Activated B cell treated with CpG ODN at 0.5 μM for 24 hours (primary cell): ENCODE data around the gene CD48. TPM values are rescaled to one million over a fixed set of nuclear protein-coding genes. Genes with fewer than 3 reads are reported as not detected.

ENCODE experiments used
- ATAC-seq: fragments of 200-7000 bp; cut with Tn5 transposase; one replicate; pipeline ENCODE4 v1.10.0; 2021; ENCODE audit warnings: low read depth, mild to moderate bottlenecking, moderate library complexity
- CTCF ChIA-PET: fragments of 350-600 bp; sonication (Branson Sonifier 250); formaldehyde crosslinking; loops from one replicate; lab custom pipeline; 2021; ENCODE audit warnings: antibody characterized with exemption; lab: Charles Lee
- POLR2A ChIA-PET: fragments of 350-600 bp; sonication (Branson Sonifier 250); formaldehyde crosslinking; loops from one replicate; lab custom pipeline; 2021; ENCODE audit warnings: antibody characterized with exemption; lab: Charles Lee
- DNase-seq: peaks from one replicate; pipeline ENCODE4 v3.0.0; 2022
- H3K27ac Mint-ChIP-seq: one replicate; pipeline ENCODE4 v1.8.0; 2020; ENCODE audit warnings: mixed read lengths
- H3K27me3 Mint-ChIP-seq: one replicate; pipeline ENCODE4 v1.8.0; 2021; ENCODE audit warnings: mixed read lengths
- H3K36me3 Mint-ChIP-seq: one replicate; pipeline ENCODE4 v1.8.0; 2021; ENCODE audit warnings: low read depth, mixed read lengths
- H3K4me1 Mint-ChIP-seq: one replicate; pipeline ENCODE4 v1.8.0; 2021; ENCODE audit warnings: mixed read lengths
- H3K4me3 Mint-ChIP-seq: one replicate; pipeline ENCODE4 v1.8.0; 2020; ENCODE audit warnings: mild to moderate bottlenecking, mixed read lengths
- H3K9me3 Mint-ChIP-seq: one replicate; pipeline ENCODE4 v1.8.0; 2020; ENCODE audit warnings: mixed read lengths
- CTCF ChIP-seq: fragments of 200-600 bp; IDR thresholded peaks from one replicate; pipeline ENCODE4 v1.8.0; 2022; ENCODE audit warnings: antibody characterized with exemption, mild to moderate bottlenecking
- intact Hi-C: fragments of 100-400 bp; cut with micrococcal nuclease; formaldehyde crosslinking; loops from one replicate; pipeline ENCODE4 v1.15.1; 2024
- total RNA-seq: library from RNA; stranded (reverse); gene quantifications from 2 replicates; pipeline ENCODE4 v1.2.3, GENCODE V29; 2022

The CD48 gene
- total RNA-seq, 1 donor from 2014 or later, result 200 TPM

DNA sequence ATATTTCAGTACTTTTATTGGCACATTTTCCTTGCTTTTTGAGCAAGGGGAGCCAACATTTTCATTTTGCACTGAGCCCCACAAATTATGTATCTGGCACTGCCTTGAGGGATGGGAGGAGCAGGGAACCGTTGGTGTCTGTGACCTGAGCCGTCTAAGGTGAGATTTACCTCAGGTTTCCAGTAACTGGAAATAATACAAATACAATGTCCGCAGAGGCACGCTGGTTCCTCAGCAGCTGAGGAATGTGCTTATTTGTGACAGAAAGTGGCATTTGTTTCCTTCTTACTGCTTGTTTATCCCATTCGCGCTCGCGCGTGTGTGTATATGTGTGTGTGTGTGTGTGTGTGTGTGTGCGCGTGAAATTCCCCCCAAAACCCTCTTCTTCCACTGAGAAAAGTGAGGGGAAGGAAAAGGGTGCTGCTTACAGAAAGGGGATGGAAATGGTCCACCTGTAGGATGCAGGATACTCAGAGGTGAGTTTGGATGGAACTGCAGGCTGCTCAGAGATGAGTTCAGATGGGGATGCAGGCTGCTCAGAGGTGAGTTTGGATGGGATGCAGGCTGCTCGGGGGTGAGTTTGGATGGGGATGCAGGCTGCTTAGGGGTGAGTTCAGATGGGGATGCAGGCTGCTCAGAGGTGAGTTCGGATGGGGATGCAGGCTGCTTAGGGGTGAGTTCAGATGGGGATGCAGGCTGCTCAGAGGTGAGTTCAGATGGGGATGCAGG is 34.6 kb downstream of the CD48 start:
- ChIA-PET CTCF (interaction anchor here (0.7 to 1.0 kb wide), 2 partner anchors 17 to 30 kb away, joined by 3 read pairs; no protein-coding TSS in a partner anchor), POLR2A (interaction anchor here (0.6 kb wide), 1 partner anchor 36 kb away, joined by 3 read pairs; no protein-coding TSS in a partner anchor)
- Mint-ChIP-seq H3K4me1 (peaks cover 16% of the 10 kb centered on the region), H3K27ac (no peak overlapping the region), H3K36me3 (peaks cover 57% of the 10 kb centered on the region), H3K4me3 (no peak overlapping the region), H3K9me3 (no peaks in the 10 kb centered on the region), H3K27me3 (no peaks in the 10 kb centered on the region)
- DNase-seq (no peak), ATAC-seq (no peak)
- intact Hi-C loops, result loop anchor here (5.0 kb wide), 2 partner anchors 35 kb away; partner anchors contain the start of gene CD48
- TF ChIP-seq CTCF, result no peak

DNA sequence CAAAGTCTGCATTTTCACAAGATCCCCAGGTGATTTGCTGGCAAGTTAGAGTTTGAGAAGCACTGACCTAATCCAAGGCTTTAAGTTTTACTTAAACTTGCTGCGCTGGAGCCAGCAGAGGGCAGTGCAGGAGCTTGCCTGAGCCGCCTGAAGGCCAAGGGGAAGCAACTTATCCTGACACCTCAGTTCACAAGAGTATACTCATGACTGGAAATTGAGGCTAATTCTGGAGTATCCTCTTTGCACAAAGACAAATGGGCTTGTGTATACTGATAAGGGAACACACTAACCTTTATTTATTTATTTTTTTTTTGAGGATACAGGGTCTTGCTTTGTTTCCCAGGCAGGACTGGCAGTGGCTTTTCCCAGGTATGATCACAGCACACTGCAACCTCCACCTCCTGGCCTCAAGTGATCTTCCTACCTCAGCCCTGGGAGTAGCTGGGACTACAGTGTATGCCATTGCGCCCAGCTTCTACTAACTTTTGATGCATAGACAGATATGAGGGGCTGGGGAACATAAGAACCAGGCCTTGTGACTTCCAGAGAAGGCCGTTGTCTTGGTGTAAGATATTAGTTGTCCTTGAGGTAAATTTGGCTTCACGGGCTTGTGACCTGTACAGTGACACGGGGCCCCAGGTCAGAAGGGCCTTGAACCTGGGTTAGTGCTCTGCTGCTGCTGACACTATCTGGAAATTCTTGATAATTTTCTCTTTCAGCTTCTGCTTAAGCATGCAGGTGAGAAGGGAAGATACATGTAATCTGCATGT is 35.8 kb downstream of the CD48 start:
- ChIA-PET CTCF (interaction anchor here (0.6 to 5.1 kb wide), 26 partner anchors 8 to 384 kb away, joined by 3 to 60 read pairs (median 5); partner anchors contain the start of genes CD48 and SLAMF1), POLR2A (interaction anchor here (0.7 to 5.6 kb wide), 13 partner anchors 11 to 369 kb away, joined by 3 to 60 read pairs (median 4); partner anchors contain the start of gene SLAMF1)
- peak; percentile 57 for TF ChIP-seq CTCF
- peaks cover 14% of the 10 kb centered on the region for H3K4me1 Mint-ChIP-seq
- intact Hi-C loops, result loop anchor here (1.0 to 5.0 kb wide), 7 partner anchors 12 to 278 kb away; partner anchors contain the start of genes CD48 and ITLN2
- peaks cover 48% of the 10 kb centered on the region for H3K36me3 Mint-ChIP-seq
- DNase-seq, result peak; percentile 60
- no peaks in the 10 kb centered on the region for H3K9me3 Mint-ChIP-seq
- peak; percentile 81 for ATAC-seq
- peak overlapping the region; percentile 44 for H3K4me3 Mint-ChIP-seq
- peak overlapping the region; percentile 61 for H3K27ac Mint-ChIP-seq
- H3K27me3 Mint-ChIP-seq, result no peaks in the 10 kb centered on the region

- CTCF ChIA-PET, result interaction anchor here (0.8 to 5.1 kb wide), 21 partner anchors 8 to 280 kb away, joined by 3 to 60 read pairs (median 6); partner anchors contain the start of genes ITLN2 and SLAMF1
- DNase-seq (no peak), ATAC-seq (peak; percentile 32)
- Mint-ChIP-seq H3K27me3 (no peaks in the 10 kb centered on the region), H3K9me3 (no peaks in the 10 kb centered on the region), H3K36me3 (peaks cover 41% of the 10 kb centered on the region), H3K27ac (no peak overlapping the region), H3K4me3 (no peak overlapping the region), H3K4me1 (peaks cover 19% of the 10 kb centered on the region)
- intact Hi-C loops, result loop anchor here (2.0 kb wide), 1 partner anchor 246 kb away; no protein-coding TSS in a partner anchor
- POLR2A ChIA-PET, result interaction anchor here (0.6 to 5.6 kb wide), 12 partner anchors 9 to 513 kb away, joined by 3 to 60 read pairs (median 4); partner anchors contain the start of gene SLAMF1
- TF ChIP-seq CTCF, result no peak
These were observed 37.2 kb downstream of the CD48 start for GRCh38 chr1:160674415-160674814.

GRCh38 chr1:160672789-160673695 is 38.6 kb downstream of the CD48 start:
- no peak for TF ChIP-seq CTCF
- ATAC-seq (peak; percentile 13), DNase-seq (no peak)
- Mint-ChIP-seq H3K36me3 (peaks cover 30% of the 10 kb centered on the region), H3K27ac (no peak overlapping the region), H3K9me3 (no peaks in the 10 kb centered on the region), H3K27me3 (no peaks in the 10 kb centered on the region), H3K4me1 (peaks cover 19% of the 10 kb centered on the region), H3K4me3 (no peak overlapping the region)
- intact Hi-C loops, result no loop called here
- POLR2A ChIA-PET, result interaction anchor here (0.9 to 5.6 kb wide), 15 partner anchors 8 to 122 kb away, joined by 3 to 60 read pairs (median 4); partner anchors contain the start of genes CD48, LY9 and SLAMF1
- CTCF ChIA-PET, result interaction anchor here (0.7 to 5.1 kb wide), 14 partner anchors 8 to 279 kb away, joined by 3 to 60 read pairs (median 6); partner anchors contain the start of gene SLAMF1
